ENCODE data around the gene LDHB.
"Not testable (repeated sequence)": the region's sequence is repeated elsewhere in the genome, so short reads cannot be mapped to it uniquely, and the experiment has no call there.

LDHB gene

GRCh38 chr12:21659383-21659782, 1.7 kb upstream of the LDHB start:
- no peak for DNase-seq

DNA sequence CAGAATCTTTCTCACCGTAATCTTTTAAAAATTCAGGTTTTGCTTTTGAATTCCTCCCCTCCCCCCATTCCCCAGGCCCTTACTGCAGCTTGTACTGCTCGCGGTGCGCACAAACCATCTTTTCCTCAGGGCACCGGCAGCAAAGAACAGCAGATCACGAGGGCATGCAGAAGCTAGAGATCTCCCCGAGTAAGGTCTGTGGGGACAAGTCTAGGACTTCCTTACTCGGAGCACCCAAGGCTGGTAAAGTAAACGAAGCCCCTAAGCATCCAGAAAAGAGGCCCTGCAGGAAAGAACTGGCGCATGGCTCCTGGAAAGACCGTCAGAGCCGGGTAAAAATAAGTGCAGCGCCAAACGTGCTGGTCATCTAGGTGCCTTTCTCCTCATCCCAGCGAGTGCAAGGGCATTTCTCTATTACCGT, 727 bp downstream of the LDHB start:
- DNase-seq, result no peak

- no peak for DNase-seq
These were observed 2.1 kb downstream of the LDHB start for GRCh38 chr12:21655591-21655990.

DNA sequence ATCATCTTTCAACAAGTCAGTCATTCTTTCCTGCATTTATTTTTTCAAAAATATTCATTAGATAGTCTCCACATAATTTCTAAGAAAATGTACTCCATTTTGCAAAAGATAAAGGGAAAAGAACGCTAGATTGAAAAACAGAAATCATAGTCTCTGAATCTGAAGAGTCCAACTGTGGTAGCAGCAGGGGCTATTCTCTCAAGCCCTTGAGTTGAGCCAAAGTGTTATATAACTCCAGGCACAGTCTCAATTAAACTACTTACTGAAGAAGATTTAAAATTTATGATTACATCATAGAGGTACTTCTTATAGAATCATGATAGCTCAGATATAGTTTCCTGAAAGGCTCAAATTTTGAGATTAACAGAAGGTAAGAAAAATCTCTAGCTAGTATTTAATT, 5.8 kb downstream of the LDHB start:
- no peak for DNase-seq

- DNase-seq, result no peak
These were observed 6.6 kb downstream of the LDHB start for GRCh38 chr12:21650997-21651396.

DNA sequence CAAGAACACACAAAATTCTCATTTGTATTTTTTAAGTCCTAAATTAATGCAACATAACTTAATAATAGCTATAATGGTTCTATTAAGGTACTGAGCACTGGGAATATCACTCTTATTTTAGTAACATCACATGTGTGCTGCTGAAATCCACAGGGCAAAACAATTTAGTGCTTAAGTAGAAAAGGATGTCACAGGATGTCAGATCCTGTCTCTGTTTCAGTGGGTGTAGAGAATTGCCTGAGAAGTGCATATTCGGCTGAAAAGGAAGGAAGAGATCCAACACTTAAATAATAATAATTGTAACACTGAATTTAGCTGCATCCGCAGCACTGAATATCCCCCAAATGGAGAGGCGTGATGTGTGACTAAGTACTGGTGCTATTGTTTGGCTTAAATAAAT, 8.6 kb downstream of the LDHB start:
- no peak for DNase-seq

- no peak for DNase-seq
These were observed 9.3 kb downstream of the LDHB start for GRCh38 chr12:21648378-21648777.

DNA sequence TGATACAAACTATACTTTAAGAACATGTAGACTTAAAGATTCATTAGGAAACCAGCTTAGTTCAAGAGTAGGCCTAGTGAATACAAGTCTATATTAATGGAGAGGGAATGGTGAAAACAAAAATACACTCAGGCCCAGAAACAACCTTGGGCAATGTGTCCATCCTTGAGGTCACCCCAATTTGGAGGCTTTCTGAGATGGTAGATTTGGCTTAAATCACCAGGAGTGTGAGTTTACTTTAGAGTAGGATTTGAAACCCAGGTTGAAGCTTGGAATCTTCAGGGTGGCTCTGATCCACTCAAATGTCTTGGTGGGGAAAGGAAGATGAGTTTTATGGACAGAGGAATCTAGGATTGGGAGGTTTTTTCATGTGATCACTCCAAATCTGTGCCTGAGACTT, 10.5 kb downstream of the LDHB start:
- no peak for DNase-seq

- not testable (repeated sequence) for DNase-seq
These were observed 12.6 kb downstream of the LDHB start for GRCh38 chr12:21645041-21645500.

- no peak for DNase-seq
These were observed 13.1 kb downstream of the LDHB start for GRCh38 chr12:21644516-21644915.

- DNase-seq, result no peak
These were observed 13.9 kb downstream of the LDHB start for GRCh38 chr12:21643758-21644157.

GRCh38 chr12:21642707-21643389, 14.8 kb downstream of the LDHB start:
- DNase-seq, result no peak

GRCh38 chr12:21638054-21638891, 19.4 kb downstream of the LDHB start:
- DNase-seq, result no peak

- DNase-seq, result no peak
These were observed 23.4 kb downstream of the LDHB start for GRCh38 chr12:21634245-21634644.

- DNase-seq, result no peak
These were observed 26.3 kb downstream of the LDHB start for GRCh38 chr12:21631367-21631766.

- no peak for DNase-seq
These were observed 29.7 kb downstream of the LDHB start for GRCh38 chr12:21627924-21628323.

DNA sequence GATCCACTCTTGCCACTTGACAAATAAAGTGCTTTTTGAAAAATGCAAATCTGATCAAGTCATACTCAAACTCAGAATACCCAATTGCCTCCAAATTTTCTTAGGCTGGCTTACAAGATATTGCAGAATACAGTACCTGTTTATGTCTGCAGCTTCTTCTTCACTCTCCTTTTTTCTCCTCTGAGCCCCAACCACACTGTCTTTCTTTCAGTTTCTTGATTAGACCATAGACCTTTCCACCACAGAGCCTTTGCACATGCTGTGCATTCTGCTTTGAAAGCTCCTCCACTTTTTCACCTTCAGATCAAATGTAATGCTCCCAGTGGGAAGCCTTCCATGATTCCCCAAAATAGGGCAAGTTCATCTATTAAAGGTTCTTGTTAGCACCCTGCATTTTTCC, 39.1 kb downstream of the LDHB start:
- DNase-seq, result no peak

DNA sequence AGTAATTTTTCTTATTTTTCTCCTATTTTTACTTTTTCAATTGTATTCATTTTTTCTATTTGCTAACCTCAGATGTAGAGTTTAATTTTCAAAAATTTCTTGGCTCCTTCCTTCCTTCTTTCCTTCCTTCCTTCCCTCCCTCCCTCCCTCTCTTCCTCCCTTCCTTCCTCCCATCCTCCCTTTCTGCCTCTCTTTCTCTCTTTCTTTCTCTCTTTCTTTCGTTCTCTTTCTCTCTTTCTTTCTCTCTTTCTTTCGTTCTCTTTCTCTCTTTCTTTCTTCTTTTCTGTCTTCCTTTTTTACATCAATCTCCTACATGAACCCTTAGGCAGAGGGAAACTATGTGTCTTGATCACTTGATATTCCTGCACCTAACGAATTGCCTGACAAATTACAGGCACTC, 40.6 kb downstream of the LDHB start:
- no peak for DNase-seq

DNA sequence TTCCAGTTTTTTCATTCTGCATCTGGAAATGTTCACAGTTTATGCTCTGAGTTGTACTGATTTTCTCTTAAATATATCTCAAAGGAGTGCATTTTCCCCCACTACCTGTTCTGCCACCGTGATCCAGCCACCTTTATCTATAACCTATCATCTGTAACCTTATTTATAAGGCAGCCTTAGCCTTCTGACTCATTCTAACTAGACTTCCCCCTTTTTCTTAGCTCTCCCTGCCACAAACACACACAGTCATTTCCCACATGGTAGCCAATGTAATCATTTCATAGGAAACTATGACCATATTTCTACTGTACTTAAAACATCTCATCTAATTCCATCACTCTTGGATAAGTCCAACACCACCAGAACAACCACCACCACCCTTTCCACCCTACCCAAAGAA, 42.2 kb downstream of the LDHB start:
- no peak for DNase-seq

- DNase-seq, result no peak
These were observed 43.1 kb downstream of the LDHB start for GRCh38 chr12:21614506-21614905.

GRCh38 chr12:21613931-21614330, 43.7 kb downstream of the LDHB start:
- DNase-seq, result no peak

- no peak for DNase-seq
These were observed 49.4 kb downstream of the LDHB start for GRCh38 chr12:21608196-21608595.

- no peak for DNase-seq
These were observed 49.9 kb downstream of the LDHB start for GRCh38 chr12:21607701-21608100.

DNA sequence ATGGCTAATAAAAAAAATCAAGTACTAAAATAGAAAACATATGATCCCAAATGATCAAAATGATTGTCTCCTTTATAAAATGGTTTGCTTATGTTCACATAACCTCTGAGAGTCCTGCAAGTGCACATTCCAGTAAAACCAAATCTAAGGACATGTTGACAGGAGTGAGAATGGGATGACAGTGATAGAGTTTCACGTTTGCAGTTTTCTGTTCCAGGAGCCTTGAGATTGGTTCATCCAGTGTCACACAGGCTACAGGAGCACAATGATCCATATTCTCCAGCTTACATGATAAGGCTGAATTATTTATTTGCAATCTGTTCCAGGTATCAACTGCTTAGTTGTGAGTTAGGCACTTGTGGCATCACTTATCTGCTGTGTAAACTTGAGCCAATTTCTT, 51.5 kb downstream of the LDHB start:
- DNase-seq, result no peak

Data from activated CD4-positive, alpha-beta T cell treated with anti-CD3 and anti-CD28 coated beads for 1 hour (primary cell).